DMS 273 (cell line): ENCODE measurements around the gene CELF2.

Source experiments
- DNase-seq: peaks from one replicate; lab custom pipeline; 2025; ENCODE audit not compliant: unreplicated experiment; lab: John Stamatoyannopoulos, UW

CELF2 gene

DNA sequence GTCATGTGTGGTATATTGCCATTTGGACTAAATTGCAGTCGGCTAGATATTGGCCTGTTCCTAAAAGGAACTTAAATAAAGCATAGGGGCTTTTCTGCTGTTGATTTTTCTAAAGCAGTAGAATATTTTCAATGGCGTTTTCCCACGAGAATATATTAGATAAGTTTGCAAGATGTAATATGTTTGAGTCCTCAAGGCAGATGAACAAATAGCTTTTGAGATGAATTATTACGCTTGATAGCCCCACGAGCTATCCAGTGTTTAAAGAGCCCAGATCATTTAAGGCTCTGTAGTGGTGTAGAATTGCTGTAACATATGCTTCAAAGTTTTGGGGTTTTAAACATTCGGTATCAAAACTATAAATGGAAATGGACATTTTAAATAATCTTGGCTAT lies 2.9 kb downstream of the CELF2 start:
- DNase-seq = no peak

DNA sequence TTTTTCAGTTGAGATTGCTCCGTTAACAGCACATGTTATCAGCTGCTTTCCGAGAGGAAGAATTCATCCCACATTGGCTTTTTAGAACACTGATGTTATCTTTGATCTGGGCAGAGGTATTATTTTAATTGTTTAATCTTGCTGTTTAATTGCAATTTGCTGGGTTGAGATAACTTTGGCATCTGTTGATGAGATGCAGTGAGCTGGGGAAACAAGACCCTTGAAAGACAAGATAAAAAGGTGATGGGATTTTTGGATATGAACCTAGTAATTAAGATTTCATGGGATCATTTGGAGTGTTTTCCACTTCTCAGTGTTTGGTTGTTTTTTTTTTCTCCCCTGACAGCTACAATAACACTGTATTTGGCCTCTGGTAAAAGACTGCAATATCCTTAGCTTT lies 4.5 kb downstream of the CELF2 start:
- no peak for DNase-seq

DNA sequence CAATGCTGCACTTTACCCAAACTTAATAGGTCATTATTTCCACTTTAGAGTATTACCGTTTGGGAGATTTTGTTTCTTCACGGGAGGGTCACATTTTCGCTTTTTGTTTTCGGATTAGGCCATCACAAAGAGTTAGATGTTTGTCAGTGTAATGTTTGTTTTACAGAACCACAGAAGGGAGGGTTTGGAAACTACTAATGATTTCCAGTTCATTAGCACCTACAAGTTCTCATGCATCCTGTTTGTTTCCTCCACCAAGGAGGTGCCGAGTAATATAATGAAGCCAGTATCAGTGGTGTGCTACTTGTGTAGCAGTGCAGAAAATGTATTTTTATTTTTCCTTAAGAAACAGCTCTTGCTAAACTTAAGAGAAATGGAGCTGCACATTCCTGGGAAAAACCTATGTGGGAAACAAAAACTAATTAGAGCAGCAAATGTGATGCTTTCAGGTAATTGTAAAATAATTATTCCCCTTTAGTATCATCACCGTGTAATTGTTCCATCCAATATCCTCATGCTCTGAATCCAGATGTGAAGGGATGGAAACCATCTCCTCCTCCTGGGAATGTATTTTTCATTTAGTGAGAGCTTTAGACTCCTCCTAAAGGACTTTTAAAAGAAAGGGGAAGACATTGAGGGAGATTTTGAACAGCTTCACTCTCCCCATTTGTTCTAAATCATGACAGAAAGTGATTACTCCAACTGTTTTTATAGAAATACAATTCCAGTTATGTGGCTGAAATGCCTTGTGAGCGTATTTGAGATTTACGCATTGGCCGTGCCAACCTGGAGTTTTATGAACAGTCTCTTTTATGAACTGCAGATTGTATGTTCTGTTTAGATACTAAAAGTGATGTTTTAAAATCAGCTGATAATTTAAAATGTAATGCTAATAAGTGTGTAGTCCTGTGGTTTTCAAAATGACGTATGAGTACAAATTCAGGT lies 5.6 kb downstream of the CELF2 start:
- DNase-seq = no peak

DNA sequence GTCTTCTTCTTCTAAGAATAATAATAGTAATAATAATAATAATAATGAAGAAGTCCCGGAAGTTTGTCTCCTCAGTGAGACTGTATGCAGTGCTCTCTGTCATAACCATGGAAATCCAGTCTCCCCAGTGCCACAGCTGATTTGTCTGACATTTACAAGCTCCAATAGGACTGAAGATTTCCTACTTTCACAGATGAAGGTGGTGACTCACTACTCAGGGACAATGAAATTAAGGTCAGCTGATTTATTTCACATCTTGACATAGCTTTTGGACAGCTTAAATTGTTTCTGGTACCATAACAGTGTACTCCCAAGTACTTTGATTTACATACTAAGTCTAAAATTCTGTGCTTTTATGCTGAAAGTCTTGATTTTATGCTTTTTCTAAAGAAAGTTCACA lies 6.9 kb downstream of the CELF2 start:
- DNase-seq = no peak

DNA sequence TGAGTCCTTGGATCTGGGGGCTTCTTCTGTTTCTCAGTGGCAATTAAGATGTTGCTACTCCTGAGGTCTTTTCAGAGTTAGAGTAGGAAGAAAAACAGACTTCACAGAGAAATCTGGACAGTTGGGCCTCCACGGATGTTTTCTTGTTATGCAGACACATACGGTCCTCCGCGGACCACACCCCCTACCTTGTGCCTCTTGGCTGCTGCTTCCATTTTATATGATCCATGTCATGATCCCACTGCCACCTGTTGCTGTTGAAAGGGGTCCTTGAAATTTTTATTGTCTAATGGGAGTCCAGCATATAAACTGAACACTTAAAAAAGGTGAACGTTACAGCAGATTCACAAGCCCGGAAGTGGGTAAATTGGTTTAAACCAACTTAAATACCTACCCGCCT lies 8.3 kb downstream of the CELF2 start:
- DNase-seq = no peak

DNA sequence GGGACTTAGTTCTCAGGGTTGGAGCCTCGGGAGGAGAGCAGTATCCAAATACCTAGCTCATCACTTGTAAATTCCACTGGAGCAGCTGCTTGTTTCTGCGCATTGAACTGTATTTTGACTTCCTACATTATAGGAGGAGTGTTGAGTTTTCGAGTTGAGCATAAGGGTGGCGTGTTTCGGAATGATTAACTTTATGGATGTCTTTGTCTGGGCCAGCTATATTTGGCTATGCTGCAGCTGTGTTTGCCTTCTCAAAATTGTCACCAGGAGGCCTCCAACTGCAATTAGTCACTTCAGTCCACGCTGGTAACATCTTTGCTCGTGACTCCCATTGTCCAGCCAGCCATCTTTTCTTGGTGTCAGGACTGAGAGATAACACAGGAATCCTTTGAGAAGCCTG lies 9.1 kb downstream of the CELF2 start:
- no peak for DNase-seq

DNA sequence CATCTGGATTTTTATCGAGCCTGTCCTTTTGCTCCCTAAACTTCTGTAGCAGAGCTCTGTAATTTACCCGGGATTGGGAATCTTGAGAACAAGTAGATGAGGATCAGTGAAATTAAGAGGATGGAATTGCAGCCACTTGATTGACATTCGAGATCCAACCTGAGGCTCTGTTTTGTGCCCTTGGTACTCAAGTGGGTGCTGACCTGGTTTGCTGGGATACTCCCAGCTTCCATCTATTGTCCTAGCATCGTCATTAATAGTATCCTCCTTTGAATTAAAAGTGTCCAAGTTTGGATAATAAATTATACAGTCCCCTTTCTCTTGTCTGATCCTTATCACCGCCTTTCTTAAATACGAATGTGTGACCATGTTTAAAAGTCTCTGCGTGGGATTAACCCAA lies 17.1 kb downstream of the CELF2 start:
- DNase-seq = no peak

DNA sequence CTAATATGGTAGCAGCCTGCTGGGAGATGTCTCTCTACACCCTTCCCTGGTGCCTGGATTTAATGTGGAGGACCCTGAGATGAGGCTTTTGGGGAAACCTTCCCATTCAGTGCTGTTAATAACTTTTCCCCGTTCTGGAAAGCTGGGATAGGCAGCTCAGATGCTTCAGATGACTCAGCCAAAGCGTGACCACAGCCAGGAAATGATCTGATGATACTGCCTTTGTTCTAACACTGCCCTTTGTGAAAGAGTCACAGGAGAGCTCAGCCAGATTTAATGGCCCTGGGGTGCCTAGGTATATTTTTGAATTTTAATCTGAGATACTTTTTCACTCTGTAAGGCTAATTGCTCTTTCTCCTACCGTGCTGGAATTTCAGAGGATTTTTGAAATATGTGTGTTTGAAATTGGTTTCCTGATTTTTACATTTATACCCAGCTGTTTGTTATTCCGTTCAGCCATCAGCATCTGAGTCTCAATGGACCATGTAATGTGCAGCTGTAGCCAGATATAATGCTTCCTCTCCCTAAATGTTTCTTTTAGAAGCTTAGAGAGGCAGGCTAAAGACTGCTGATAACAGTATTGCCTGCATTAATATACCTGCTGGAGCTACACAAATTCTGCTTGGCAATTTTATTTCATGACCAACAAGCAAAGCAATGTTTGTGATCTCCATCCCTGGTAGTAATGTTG lies 17.8 kb downstream of the CELF2 start:
- no peak for DNase-seq

DNA sequence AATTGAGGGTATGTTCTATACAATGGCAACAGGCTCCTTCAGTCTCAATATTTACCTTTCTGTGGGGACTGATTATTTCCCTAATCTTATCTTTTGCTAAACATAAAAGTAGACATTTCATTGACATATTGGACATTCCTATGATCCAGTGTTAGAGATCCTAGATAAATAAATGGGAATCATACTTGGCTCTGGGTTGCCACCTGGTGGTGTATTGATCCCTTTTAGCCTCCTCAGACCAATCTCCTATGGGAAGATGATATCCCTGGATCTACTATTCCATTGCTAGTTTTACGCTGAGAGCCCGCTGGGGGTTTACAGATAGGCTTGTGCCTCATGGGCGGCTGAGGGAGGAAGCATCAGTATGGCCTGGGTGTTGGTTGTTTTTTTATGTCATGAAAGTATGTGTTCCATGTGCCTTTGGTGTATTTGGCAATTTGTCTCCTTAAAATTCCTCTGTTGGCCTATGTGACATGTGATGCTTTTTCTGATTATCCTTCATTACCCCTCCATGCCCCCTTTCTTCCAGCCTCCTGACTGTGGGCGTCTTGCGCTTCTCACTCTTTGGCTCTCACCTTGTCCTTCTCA lies 18.8 kb downstream of the CELF2 start:
- peak; percentile 58 for DNase-seq

DNA sequence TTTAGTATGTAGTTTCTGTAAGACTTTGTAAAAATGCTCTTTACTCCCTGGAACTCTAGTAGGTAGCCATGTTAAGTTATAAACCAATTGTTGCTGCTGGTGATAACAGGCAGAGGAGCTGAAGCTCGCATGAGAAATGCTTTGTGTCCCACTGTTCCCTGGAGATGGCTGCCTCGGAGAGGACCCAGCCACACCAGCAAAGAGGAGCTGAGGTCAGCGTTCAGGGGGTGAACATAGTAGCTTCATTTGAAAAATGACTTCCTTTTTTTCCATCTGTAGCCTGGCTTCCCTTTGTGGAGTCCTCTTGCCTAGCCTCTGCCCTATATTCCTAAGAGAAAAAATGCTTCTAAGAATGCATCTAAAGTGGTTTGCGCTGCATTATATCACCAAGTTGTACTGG lies 20.3 kb downstream of the CELF2 start:
- no peak for DNase-seq

DNA sequence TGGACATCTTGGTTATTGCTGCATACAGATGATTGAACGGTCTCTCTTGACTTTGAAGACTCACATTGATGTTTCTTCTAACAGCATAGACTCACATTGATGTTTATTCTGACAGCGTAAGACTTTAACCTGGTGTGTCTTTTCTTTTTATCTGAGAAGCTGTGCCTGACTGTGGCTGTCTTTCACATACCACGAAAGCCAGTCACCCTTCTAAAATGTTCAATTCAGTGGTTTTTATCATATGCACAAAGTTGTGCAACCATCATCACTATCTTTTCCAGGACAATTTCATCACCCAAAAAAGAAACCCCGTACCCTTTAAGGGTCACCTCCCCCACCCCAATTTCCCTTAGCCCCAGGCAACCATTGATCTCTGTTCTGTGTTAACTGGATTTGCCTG lies 24.7 kb downstream of the CELF2 start:
- DNase-seq = no peak

DNA sequence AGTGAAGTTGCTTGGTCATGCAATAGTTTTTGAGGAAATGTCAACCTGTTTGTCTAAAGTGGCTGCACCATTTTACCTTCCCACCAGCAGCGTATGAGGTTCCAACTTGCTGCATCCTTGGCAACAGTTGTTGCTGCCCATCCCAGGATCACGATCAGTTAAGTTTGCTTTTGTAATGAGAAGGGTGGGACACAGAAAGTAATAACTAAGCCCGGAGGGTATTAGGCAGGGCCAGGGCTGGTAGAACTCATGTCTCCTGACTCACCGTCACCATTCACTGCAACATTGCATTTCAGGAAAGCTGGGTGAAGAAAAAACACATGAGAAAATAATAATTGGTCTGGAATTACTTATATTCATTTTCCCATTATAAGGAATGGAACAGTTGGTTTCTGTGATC lies 25.4 kb downstream of the CELF2 start:
- DNase-seq = no peak

DNA sequence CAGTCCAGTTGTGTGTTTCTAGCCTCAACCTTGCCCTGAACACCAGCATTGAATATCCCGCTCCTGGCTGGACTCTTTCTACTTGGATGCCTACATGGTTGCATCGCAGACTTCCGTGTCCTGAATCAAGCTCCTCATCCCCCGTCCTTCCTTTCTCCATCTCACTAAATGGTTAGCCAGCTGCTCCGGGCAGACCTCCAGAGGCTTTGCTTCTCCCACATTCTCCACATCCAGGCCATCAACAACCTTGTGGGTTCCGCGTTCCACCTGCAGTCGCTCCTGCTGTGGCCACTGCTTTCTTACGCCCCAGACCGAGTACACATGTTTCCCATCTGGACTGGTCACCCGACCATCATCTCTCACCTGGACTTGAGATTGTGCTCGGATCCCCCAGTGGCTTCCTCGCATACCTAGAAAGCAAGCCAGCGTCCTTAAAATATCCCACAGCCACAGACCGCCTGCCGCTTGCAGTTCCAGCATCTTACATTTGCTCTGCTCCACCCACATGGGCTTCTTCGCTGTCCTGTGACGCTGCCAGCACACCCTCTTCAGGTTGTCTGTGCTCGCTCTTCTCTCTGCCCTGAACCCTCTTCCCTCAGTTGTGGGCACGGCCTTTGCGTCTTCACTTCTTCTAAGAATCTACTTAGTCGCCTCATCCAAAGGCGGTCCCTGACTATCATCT lies 25.9 kb downstream of the CELF2 start:
- DNase-seq = no peak

DNA sequence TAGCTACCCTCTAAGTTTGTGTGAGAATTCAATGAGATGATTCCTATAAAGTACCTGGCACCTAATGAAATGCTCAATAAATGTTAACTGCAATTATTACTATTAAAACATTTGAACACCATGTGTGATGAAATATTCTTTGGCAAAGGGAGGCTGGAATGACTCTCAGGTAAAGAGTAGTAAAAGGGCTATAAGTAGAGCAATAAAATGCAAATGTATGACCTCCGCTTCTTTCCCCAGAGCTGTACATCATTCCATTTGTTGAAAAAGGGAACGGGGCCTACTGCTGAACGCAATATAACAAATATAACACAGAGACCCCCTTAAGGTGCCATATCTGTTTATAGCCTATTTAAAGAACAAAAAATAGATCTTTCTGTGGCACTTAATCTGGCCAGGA lies 27.8 kb downstream of the CELF2 start:
- no peak for DNase-seq

DNA sequence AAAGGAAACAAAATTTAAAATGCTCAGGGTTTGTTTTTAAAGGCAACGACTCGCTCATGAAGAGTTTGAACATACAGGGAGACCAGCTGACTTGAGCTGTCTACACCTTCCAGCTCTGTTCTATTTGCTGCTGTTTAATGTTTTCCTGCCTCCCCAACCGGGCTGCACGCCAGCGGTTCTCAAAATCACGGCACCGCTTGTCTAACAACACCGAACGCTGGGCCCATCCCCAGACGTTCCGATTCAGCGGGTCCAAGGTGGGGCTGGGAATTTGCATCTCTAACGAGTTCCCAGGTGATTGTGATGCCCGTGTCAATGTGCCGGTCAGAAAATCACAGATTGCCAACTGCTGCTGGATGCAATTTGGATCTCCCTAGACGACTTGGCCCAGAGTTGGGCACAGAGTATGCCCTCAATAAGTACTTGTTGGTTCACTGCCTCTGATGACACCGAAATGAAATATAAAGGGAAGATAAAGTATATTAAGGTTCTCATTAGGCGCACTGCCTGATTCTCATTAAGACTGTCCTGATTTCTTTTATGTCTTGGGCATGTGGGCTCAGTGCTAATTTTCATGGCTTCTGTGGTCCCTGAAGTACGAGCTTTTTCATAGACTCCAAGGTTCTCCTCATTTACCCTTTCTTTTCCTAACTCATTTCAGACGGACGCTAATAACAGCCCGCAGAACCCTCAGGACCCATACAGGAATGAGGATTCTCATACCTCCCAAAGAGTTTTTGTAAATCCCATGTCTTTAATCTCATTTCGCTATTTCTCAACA lies 28.5 kb downstream of the CELF2 start:
- DNase-seq = peak; percentile 21

DNA sequence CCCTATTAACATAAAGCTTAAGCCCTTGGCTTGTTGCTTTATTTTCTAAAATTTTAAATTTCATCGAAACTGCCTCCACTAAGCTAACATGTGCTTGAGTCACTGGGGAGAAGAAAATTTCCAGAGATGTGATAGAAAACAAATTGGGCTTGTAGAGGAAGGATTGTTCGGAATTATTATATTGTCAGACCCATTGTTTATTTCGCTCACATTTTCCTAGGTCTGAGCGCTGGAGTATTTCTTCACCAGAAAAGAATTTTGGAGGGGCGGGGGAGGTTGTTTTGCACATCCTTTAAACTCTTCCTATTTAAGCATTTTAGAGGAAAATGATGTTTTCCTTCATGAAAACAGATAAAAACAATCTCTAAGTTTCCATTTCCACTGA lies 29.1 kb downstream of the CELF2 start:
- DNase-seq = no peak

DNA sequence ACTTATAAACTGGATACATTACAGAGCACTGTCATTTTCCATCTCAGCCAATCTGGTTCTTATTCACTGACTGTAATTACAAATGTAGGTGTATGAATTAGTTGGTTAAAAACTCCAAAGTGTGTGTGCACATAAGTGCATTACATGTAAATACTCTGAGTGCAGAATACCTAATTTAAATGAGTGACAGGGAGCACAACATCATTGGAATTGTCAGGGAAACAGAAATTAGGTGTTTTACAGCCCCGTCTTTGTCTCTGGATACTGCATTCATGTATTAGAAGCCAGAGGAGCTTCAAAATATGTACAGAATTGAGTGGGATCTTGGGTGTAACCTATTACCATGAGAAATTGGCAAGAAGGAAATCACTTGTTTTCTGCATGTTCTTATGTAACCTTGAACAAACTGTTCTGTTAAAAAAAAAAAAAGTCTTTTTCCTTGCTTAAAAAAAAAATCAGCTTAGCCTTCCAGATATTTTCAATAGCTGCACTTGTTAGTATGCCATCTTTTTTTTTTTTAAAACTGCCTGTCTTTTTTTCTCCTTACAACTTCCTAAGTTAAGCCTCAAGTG lies 31.1 kb downstream of the CELF2 start:
- DNase-seq = no peak

DNA sequence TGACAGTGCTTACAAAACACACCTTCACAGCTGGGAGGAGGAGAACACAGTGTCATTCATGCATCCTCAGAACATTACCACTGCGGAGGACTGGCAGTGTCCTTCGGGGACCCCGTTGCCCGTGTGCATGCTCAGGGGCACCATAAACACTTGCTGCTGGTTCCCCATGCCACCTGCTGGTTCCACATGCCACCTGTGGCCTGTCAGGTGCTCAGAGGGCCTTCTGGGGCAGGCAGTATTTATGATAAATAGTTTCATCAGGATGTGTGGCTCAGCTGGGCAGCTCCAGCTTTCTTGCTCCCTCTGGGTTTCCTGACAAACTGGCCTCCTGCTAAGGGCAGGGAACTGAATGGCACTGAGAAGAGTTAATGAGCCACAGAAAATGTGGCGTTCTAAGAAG lies 32.1 kb downstream of the CELF2 start:
- no peak for DNase-seq

DNA sequence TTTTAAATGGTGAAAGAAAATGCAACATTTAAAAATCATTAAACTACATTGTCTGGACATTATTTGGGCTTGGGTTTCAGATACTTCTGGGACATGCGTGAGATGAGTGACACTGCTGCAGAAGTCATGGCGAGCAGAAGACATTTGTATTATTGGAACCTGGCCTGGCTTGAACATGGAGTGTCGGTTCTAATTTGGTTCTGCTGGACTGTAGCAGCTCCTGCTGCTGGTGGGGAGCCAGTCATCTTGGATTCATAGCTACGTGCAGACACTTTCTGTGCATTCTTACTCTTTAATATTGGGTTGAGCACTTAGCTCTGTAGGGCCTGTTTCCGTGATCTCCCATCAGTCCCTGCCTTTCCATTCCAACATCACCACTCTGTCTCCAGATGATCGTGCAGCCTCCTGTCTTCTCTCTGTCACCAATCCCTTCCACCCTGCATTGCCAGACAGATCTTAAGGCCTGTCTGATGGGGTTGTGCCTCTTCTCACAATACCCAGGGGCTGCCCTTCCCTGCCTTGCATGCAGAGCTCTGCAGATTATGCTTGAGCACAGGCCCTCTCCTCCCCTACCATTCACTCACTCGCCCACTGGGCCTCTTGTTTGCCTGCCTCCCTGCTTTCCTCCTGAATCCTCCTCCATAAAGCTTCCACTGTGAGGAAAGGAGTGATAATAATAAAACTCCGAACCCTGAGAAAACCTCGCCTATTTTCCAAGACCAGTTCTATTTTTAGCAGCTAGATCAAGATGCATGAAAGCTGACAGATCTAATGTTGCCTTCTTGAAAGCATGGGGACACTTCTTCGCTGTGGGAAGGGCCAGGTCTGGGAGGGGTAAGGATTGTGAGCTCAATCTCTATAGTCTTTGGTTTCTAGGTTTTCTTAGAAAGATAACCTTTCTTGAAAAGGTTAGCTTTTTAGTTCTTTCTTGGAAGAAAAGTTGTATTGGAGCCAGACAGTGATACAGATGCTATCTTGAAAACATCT lies 32.9 kb downstream of the CELF2 start:
- no peak for DNase-seq
